CD14-positive monocyte (primary cell): Measurements from ENCODE around the gene ZNF536. TPM values are rescaled to one million over a fixed set of nuclear protein-coding genes. Genes with fewer than 3 reads are reported as not detected.

Experiments used
- DNase-seq, 3 donors: peaks; one replicate each; pipeline ENCODE4 v3.0.0-alpha.2; 2011 to 2022
- H2AFZ ChIP-seq: 2 replicates; pipeline ENCODE4 v1.6.0; 2012; ENCODE audit warnings: mild to moderate bottlenecking, low read depth, low read length, inconsistent platforms; ENCODE audit not compliant: insufficient read depth, poor library complexity, severe bottlenecking
- H3K27ac ChIP-seq, 2 donors: 1 replicate in 1 of 2; 2 replicates in 1 of 2; pipeline ENCODE4 v1.5.1; 2012 to 2013; ENCODE audit warnings: low read length in 2 of 2, control low read depth in 1 of 2, inconsistent platforms in 1 of 2, low read depth in 1 of 2, mild to moderate bottlenecking in 1 of 2
- H3K27me3 ChIP-seq, 2 donors: one replicate each; pipeline versions ENCODE4 v1.6.0 to v1.6.1; 2011 to 2013; ENCODE audit warnings: low read length in 2 of 2; ENCODE audit not compliant: control insufficient read depth in 2 of 2, insufficient read depth in 2 of 2
- H3K36me3 ChIP-seq, 2 donors: replicated peaks in 1 of 2; 1 replicate in 1 of 2; 2 replicates in 1 of 2; pipeline versions ENCODE4 v1.5.1 to v1.6.1; 2012 to 2013; ENCODE audit warnings: low read length in 2 of 2, control low read depth in 1 of 2, inconsistent platforms in 1 of 2, mild to moderate bottlenecking in 1 of 2; ENCODE audit not compliant: insufficient read depth in 2 of 2, control insufficient read depth in 1 of 2
- H3K4me1 ChIP-seq, 2 donors: 1 replicate in 1 of 2; 2 replicates in 1 of 2; pipeline versions ENCODE4 v1.5.1 to v1.6.1; 2012 to 2013; ENCODE audit warnings: low read length in 2 of 2, control low read depth in 1 of 2, inconsistent platforms in 1 of 2, mild to moderate bottlenecking in 1 of 2, moderate library complexity in 1 of 2; ENCODE audit not compliant: insufficient read depth in 2 of 2, control insufficient read depth in 1 of 2
- H3K4me2 ChIP-seq: replicated peaks from 2 replicates; pipeline ENCODE3; 2012; ENCODE audit warnings: low read length, moderate library complexity, mild to moderate bottlenecking; ENCODE audit not compliant: poor library complexity, severe bottlenecking; ENCODE audit errors: extremely low read depth
- H3K4me3 ChIP-seq, 3 experiments: fragments of 200-600 bp in 1 of 3; sonication (generic) in 1 of 3; replicated peaks in 1 of 3; 1 replicate in 2 of 3; 2 replicates in 1 of 3; pipeline ENCODE4 v1.5.1; 2011 to 2013; ENCODE audit warnings: low read length in 3 of 3, mild to moderate bottlenecking in 3 of 3, control low read depth in 2 of 3, low read depth in 2 of 3, inconsistent platforms in 1 of 3, moderate library complexity in 1 of 3
- H3K79me2 ChIP-seq: 2 replicates; pipeline ENCODE4 v1.6.0; 2012; ENCODE audit warnings: mild to moderate bottlenecking, control low read depth, inconsistent platforms, low read length, moderate library complexity; ENCODE audit not compliant: insufficient read depth
- H3K9ac ChIP-seq: 2 replicates; pipeline ENCODE4 v1.6.0; 2017; ENCODE audit warnings: low read length, mild to moderate bottlenecking; ENCODE audit not compliant: insufficient read depth, poor library complexity, severe bottlenecking
- H3K9me3 ChIP-seq, 2 donors: replicated peaks in 1 of 2; 1 replicate in 1 of 2; 2 replicates in 1 of 2; pipeline versions ENCODE4 v1.5.1 to v1.6.1; 2012 to 2013; ENCODE audit warnings: low read length in 2 of 2, control low read depth in 1 of 2; ENCODE audit not compliant: control insufficient read depth in 1 of 2, insufficient read depth in 1 of 2
- H4K20me1 ChIP-seq: 2 replicates; pipeline ENCODE4 v1.6.0; 2012; ENCODE audit warnings: mild to moderate bottlenecking, low read length, control low read depth, moderate library complexity; ENCODE audit not compliant: insufficient read depth
- H3K27ac Mint-ChIP-seq, 7 donors: one replicate each; pipeline ENCODE4 v1.8.0; 2020; ENCODE audit warnings: mild to moderate bottlenecking in 7 of 7, mixed read lengths in 7 of 7, moderate library complexity in 6 of 7, inconsistent platforms in 2 of 7
- H3K27me3 Mint-ChIP-seq, 3 donors: one replicate each; pipeline ENCODE4 v1.8.0; 2021 to 2022; ENCODE audit warnings: low read depth in 3 of 3, mild to moderate bottlenecking in 3 of 3, mixed read lengths in 3 of 3, moderate library complexity in 3 of 3, inconsistent platforms in 1 of 3
- H3K36me3 Mint-ChIP-seq, 2 donors: one replicate each; pipeline ENCODE4 v1.8.0; 2020; ENCODE audit warnings: mixed read lengths in 2 of 2, inconsistent platforms in 1 of 2, mild to moderate bottlenecking in 1 of 2
- H3K4me1 Mint-ChIP-seq: one replicate; pipeline ENCODE4 v1.8.0; 2020; ENCODE audit warnings: mild to moderate bottlenecking, mixed read lengths
- H3K4me3 Mint-ChIP-seq, 2 donors: one replicate each; pipeline ENCODE4 v1.8.0; 2020; ENCODE audit warnings: mild to moderate bottlenecking in 2 of 2, mixed read lengths in 2 of 2, moderate library complexity in 1 of 2
- H3K9me3 Mint-ChIP-seq, 7 donors: one replicate each; pipeline ENCODE4 v1.8.0; 2020 to 2022; ENCODE audit warnings: mixed read lengths in 7 of 7, mild to moderate bottlenecking in 6 of 7, moderate library complexity in 6 of 7, inconsistent platforms in 2 of 7
- CTCF ChIP-seq: fragments of 200-600 bp; IDR thresholded peaks from one replicate; pipeline ENCODE4 v1.8.0; 2022; ENCODE audit warnings: antibody characterized with exemption, mild to moderate bottlenecking
- WGBS: methylation state at CpG from one replicate; pipeline ENCODE4 v1.1.5; 2013; ENCODE audit warnings: missing lambda C conversion rate; ENCODE audit not compliant: insufficient coverage; 5-methylcytosine and 5-hydroxymethylcytosine counted together
- intact Hi-C, 2 donors: fragments of 100-400 bp; cut with micrococcal nuclease; formaldehyde crosslinking; loops; one replicate each; pipeline versions ENCODE4 v1.15.0 to v1.15.1; 2023
- polyA plus RNA-seq, 3 donors: library from polyadenylated mRNA; depleted of rRNA in 1 of 3; unstranded in 2 of 3; stranded (reverse) in 1 of 3; fragments of 300-500 nt in 2 of 3; fragments of >200 nt in 1 of 3; fragmentation: Illumina TruSeq in 2 of 3; gene quantifications; 1 replicate in 2 of 3; 2 replicates in 1 of 3; pipeline ENCODE4 v1.2.3, GENCODE V29; 2012 to 2021

ZNF536 gene
- polyA plus RNA-seq, 3 donors = not detected

DNA sequence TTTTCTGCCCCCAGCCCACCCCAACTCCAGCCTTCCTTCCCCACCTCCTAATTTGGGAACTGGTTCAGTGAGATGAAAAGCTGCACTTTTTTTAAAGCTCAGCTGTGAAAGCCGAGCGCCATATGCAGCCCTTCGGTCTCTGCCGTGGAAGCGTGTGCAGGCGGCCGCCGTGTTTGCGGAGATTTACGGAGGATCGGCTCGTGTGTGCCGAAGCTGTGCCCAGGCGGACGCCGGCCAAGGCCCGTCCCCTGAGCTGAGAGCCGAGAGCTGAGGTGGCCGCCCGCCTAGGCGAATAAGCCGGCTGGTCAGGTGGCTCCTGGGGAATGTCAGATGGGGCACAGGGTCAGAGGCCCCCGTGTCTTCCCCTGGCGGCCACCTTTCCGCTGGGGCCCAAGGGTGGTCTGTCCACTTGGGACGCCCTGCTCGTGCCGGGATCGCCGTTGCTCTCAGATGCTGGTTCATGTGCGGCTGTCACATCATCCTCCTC, 78.7 kb downstream of the ZNF536 start:
- no peak overlapping the region for H3K27ac ChIP-seq
- whole genome bisulfite sequencing = 75% methylated on average over 31 of the region's 31 CpGs
- no peaks in the 10 kb centered on the region for H4K20me1 ChIP-seq
- Mint-ChIP-seq H3K9me3 (no peaks in the 10 kb centered on the region), H3K4me1 (peaks cover 2% of the 10 kb centered on the region), H3K36me3 (no peaks in the 10 kb centered on the region), H3K27ac (no peak overlapping the region), H3K4me3 (no peak overlapping the region), H3K27me3 (peaks cover 6 to 15% (median 13%) of the 10 kb centered on the region in 3 donors)
- H3K4me2 ChIP-seq = no peak overlapping the region
- H3K9me3 ChIP-seq = no peaks in the 10 kb centered on the region
- no peak overlapping the region for H3K9ac ChIP-seq
- H3K4me1 ChIP-seq = no peaks in the 10 kb centered on the region
- no peak for TF ChIP-seq CTCF
- intact Hi-C loops = no loop called here
- no peak overlapping the region for H3K4me3 ChIP-seq
- no peak overlapping the region for H2AFZ ChIP-seq
- H3K36me3 ChIP-seq = no peaks in the 10 kb centered on the region
- no peaks in the 10 kb centered on the region for H3K79me2 ChIP-seq
- DNase-seq = no peak
- no peaks in the 10 kb centered on the region for H3K27me3 ChIP-seq

- 100% methylated on average over 4 of the region's 7 CpGs for WGBS
- Histone ChIP-seq H2AFZ (no peak overlapping the region), H3K27me3 (no peaks in the 10 kb centered on the region), H3K9me3 (no peaks in the 10 kb centered on the region), H3K36me3 (no peaks in the 10 kb centered on the region), H3K9ac (no peak overlapping the region), H3K4me2 (no peak overlapping the region), H3K79me2 (no peaks in the 10 kb centered on the region), H3K27ac (no peak overlapping the region), H4K20me1 (no peaks in the 10 kb centered on the region), H3K4me3 (no peak overlapping the region), H3K4me1 (no peaks in the 10 kb centered on the region)
- Mint-ChIP-seq H3K4me1 (peaks cover 2% of the 10 kb centered on the region), H3K9me3 (peaks cover 0 to 2% (median 0%) of the 10 kb centered on the region in 7 donors), H3K36me3 (no peaks in the 10 kb centered on the region), H3K27ac (no peak overlapping the region), H3K27me3 (peaks cover 10 to 15% (median 13%) of the 10 kb centered on the region in 3 donors), H3K4me3 (no peak overlapping the region)
- DNase-seq = no peak
- TF ChIP-seq CTCF = no peak
- intact Hi-C loops = no loop called here
These were observed 80.7 kb downstream of the ZNF536 start for GRCh38 chr19:30452931-30453330.
